ENCODE measurements around the gene SLC25A41. TPM values are rescaled to one million over a fixed set of nuclear protein-coding genes. Genes with fewer than 3 reads are reported as not detected.

SLC25A41 gene
- total RNA-seq, 1 donor from 2014 or later, result not detected

GRCh38 chr19:6425732-6426620, 7.6 kb downstream of the SLC25A41 start:
- TF ChIP-seq CTCF (IDR thresholded peaks at IDR 0.05), result no peak
- intact Hi-C loops (cut with DNase I), result no loop called here
- peak overlapping the region; percentile 45 for H3K4me3 ChIP-seq

GRCh38 chr19:6424939-6425731, 8.4 kb downstream of the SLC25A41 start:
- peaks cover 21% of the 10 kb centered on the region for H3K36me3 ChIP-seq
- H3K9me3 ChIP-seq, result no peaks in the 10 kb centered on the region
- H3K27ac ChIP-seq, result peak overlapping the region; percentile 78
- peak; percentile 11 for TF ChIP-seq CTCF (IDR thresholded peaks at IDR 0.05)
- intact Hi-C loops (cut with DNase I), result no loop called here
- peak; percentile 99 for DNase-seq
- H3K4me1 ChIP-seq, result peaks cover 20% of the 10 kb centered on the region
- peak overlapping the region; percentile 83 for H3K4me3 ChIP-seq
- no peaks in the 10 kb centered on the region for H3K27me3 ChIP-seq (ENCODE audit: low read depth)
- ATAC-seq, result peak; percentile 96 to 97

More at GRCh38 chr19:6425732-6426620, 7.6 kb downstream of the SLC25A41 start:
- Histone ChIP-seq H3K27me3 (ENCODE audit: low read depth) (no peaks in the 10 kb centered on the region), H3K9me3 (no peaks in the 10 kb centered on the region), H3K27ac (peak overlapping the region; percentile 78), H3K36me3 (peaks cover 12% of the 10 kb centered on the region), H3K4me1 (peaks cover 20% of the 10 kb centered on the region)
- ATAC-seq (no peak), DNase-seq (no peak)

GRCh38 chr19:6424195-6424938, 9.2 kb downstream of the SLC25A41 start, which contains the start of gene KHSRP:
Gene KHSRP (minus strand): TSS chr19:6424811. CDS start chr19:6424701, 110 bp downstream.
- Histone ChIP-seq H3K27me3 (ENCODE audit: low read depth) (no peaks in the 10 kb centered on the region), H3K4me3 (peak within 1 kb of the TSS; percentile 83), H3K36me3 (peaks cover 28% of the 10 kb centered on the region), H3K27ac (peak within 1 kb of the TSS; percentile 78), H3K9me3 (no peaks in the 10 kb centered on the region), H3K4me1 (peaks cover 20% of the 10 kb centered on the region)
- no peak for TF ChIP-seq CTCF (IDR thresholded peaks at IDR 0.05)
- no peak for ATAC-seq
- intact Hi-C loops (cut with DNase I), result no loop called here
- DNase-seq, result no peak

- DNase-seq (no peak), ATAC-seq (no peak)
- Histone ChIP-seq H3K9me3 (no peaks in the 10 kb centered on the region), H3K36me3 (peaks cover 35% of the 10 kb centered on the region), H3K27me3 (ENCODE audit: low read depth) (no peaks in the 10 kb centered on the region), H3K4me1 (peaks cover 20% of the 10 kb centered on the region), H3K27ac (peak overlapping the region; percentile 73), H3K4me3 (peak overlapping the region; percentile 83)
- intact Hi-C loops (cut with DNase I), result no loop called here
- TF ChIP-seq CTCF (IDR thresholded peaks at IDR 0.05), result no peak
Measured at GRCh38 chr19:6423499-6424194, 9.9 kb downstream of the SLC25A41 start.

Measured in lower lobe of right lung (tissue), 2 donors.